Left lung (tissue), 10 donors: ENCODE data around the gene ZCCHC2. TPM values are rescaled to one million over a fixed set of nuclear protein-coding genes. Genes with fewer than 3 reads are reported as not detected.
A peak's percentile ranks its signal among the peaks of the same experiment; 100 is the strongest.

Experiments used
- ATAC-seq: fragments of 200-7000 bp; cut with Tn5 transposase; one replicate; pipeline ENCODE4 v1.9.1; 2020; ENCODE audit warnings: moderate library complexity
- DNase-seq, 4 donors: peaks; one replicate each; pipeline ENCODE4 v3.0.0-alpha.2; 2013 to 2020
- H3K27ac ChIP-seq, 2 donors: fragments of 200-600 bp; sonication (generic) in 1 of 2; one replicate each; pipeline versions ENCODE4 v1.5.0 to v1.8.0; 2020 to 2021
- H3K27me3 ChIP-seq, 2 donors: fragments of 200-600 bp; sonication (generic) in 1 of 2; one replicate each; pipeline versions ENCODE4 v1.5.0 to v1.8.0; 2020 to 2021
- H3K36me3 ChIP-seq, 2 donors: fragments of 200-600 bp; sonication (generic) in 1 of 2; one replicate each; pipeline versions ENCODE4 v1.5.0 to v1.8.0; 2020 to 2021
- H3K4me1 ChIP-seq, 2 donors: fragments of 200-600 bp; one replicate each; pipeline ENCODE4 v1.8.0; 2021
- H3K4me3 ChIP-seq, 2 donors: fragments of 200-600 bp; sonication (generic) in 1 of 2; one replicate each; pipeline versions ENCODE4 v1.5.0 to v1.8.0; 2020 to 2021; ENCODE audit warnings: mild to moderate bottlenecking in 1 of 2
- H3K9me3 ChIP-seq, 2 donors: fragments of 200-600 bp; sonication (generic) in 1 of 2; one replicate each; pipeline versions ENCODE4 v1.5.0 to v1.8.0; 2020 to 2021
- CTCF ChIP-seq, 2 donors: fragments of 200-600 bp; sonication (generic) in 1 of 2; IDR thresholded peaks; one replicate each; pipeline versions ENCODE4 v1.5.0 to v1.8.0; 2021; ENCODE audit warnings: antibody characterized with exemption in 2 of 2
- intact Hi-C, 2 donors: fragments of 100-400 bp; cut with DNase I; formaldehyde crosslinking; loops; one replicate each; pipeline versions ENCODE4 v1.11.2 to v1.14.2; 2022
- polyA plus RNA-seq, 6 donors: library from polyadenylated mRNA; unstranded; fragments of 120-200 nt; gene quantifications; one replicate each; pipeline ENCODE4 v1.2.1, GENCODE V29; 2013; ENCODE audit not compliant: insufficient read length in 6 of 6
- total RNA-seq, 2 donors: library from RNA; stranded (reverse); fragmentation: NEBNext Ultra II Directional; extraction: Animal tissue kit (Norgen Biotek cat#: 25700); gene quantifications; one replicate each; pipeline ENCODE4 v1.2.1, GENCODE V29; 2021
- donor health status: DM: no; HTN: yes; CAD: no.
- donor health status: DM: no; HTN: no; CAD: no.

The ZCCHC2 gene
- total and polyA plus RNA-seq, 8 donors, result 14.9 to 34.5 (median 17.0) TPM

DNA sequence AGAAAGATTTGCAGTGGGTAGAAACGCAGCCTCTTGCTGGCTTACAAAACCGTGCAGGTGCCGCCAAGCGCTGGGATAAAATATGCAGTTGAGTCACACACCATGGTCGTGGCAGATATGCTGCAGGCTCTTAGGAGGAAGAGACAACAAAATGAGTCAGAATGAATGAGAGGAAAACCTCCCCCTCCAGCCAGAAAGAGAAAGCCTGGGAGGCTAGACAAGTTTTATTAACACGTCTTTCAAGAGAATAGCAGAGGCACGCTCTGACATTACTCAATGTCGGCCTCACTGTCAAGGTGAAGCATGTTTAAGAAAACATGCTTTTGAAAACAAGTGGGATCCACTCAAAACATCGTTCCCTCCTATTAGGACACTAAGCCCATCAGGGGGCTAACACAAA is 37.1 kb upstream of the ZCCHC2 start:
- Histone ChIP-seq H3K27me3 (no peaks in the 10 kb centered on the region), H3K27ac (peak overlapping the region; percentile 27 to 63), H3K36me3 (no peaks in the 10 kb centered on the region), H3K4me1 (no peaks in the 10 kb centered on the region), H3K4me3 (no peak overlapping the region), H3K9me3 (peaks cover 0 to 12% of the 10 kb centered on the region in 2 donors)
- DNase-seq (no peak), ATAC-seq (peak; percentile 89)
- no peak for TF ChIP-seq CTCF (IDR thresholded peaks at IDR 0.05)
- intact Hi-C loops, result no loop called here

GRCh38 chr18:62486290-62486964 is 36.4 kb upstream of the ZCCHC2 start:
- ATAC-seq, result peak; percentile 88
- Histone ChIP-seq H3K27me3 (no peaks in the 10 kb centered on the region), H3K4me3 (no peak overlapping the region), H3K36me3 (no peaks in the 10 kb centered on the region), H3K4me1 (no peaks in the 10 kb centered on the region), H3K9me3 (peaks cover 0 to 4% of the 10 kb centered on the region in 2 donors), H3K27ac (peak overlapping the region; percentile 27 to 63)
- DNase-seq, result peak in 2 of 4 donors; percentile 24 to 37
- intact Hi-C loops, result no loop called here
- no peak for TF ChIP-seq CTCF (IDR thresholded peaks at IDR 0.05)

DNA sequence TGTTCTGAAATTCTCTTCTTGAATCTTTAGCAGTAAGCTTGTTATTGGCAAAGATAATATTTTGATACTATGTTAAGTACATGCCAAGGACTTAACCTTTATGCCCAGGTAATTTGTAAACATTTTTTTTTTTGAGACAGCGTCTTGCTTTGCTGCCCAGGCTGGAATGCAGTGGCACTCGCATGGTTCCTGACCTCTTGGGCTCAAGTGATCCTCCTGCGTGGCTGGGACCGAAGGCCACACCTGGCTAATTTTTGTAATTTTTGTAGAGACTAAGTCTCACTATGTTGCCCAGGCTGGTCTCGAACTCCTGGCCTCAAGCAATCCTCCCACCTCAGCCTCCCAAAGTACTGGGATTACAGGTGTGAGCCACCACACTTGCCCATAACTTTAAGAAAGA is 35.7 kb upstream of the ZCCHC2 start:
- no peaks in the 10 kb centered on the region for H3K9me3 ChIP-seq
- ATAC-seq (peak; percentile 5), DNase-seq (no peak)
- no peaks in the 10 kb centered on the region for H3K27me3 ChIP-seq
- TF ChIP-seq CTCF (IDR thresholded peaks at IDR 0.05), result no peak
- intact Hi-C loops, result no loop called here
- no peak overlapping the region for H3K27ac ChIP-seq
- H3K4me1 ChIP-seq, result no peaks in the 10 kb centered on the region
- no peaks in the 10 kb centered on the region for H3K36me3 ChIP-seq
- no peak overlapping the region for H3K4me3 ChIP-seq

DNA sequence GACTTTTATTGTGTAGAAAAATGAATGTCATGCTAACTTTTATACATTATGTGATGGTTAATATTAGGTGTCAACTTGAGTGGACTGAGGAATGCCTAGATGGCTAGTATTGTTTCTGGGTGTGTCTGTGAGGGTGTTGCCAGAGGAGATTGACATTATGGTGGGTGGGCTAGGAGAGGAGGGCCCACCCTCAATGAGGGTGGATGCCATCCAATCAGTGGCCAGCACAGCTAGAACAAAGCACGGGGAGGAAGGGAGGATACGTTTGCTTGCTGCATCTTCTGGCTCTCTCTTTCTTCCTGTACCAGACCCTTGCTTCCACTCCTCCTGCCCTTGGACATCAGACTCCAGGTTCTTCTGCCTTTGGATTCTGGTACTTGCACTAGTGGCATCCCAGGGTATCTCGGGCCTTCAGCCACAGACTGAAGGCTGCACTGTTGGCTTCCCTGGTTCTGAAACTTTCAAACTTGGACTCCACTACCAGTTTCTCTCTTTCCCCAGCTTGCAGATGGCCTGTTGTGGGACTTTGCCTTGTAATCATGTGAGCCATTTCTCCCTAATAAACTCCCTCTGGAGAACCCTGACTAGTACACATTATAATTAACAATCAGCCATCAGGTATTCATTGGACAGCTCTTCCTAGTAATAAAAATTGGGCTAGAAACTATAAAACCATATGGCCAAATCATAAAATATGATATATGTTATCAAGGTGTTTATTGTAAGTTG is 31.7 kb upstream of the ZCCHC2 start:
- DNase-seq (no peak), ATAC-seq (no peak)
- Histone ChIP-seq H3K9me3 (no peaks in the 10 kb centered on the region), H3K4me1 (no peaks in the 10 kb centered on the region), H3K27me3 (no peaks in the 10 kb centered on the region), H3K4me3 (no peak overlapping the region), H3K27ac (no peak overlapping the region), H3K36me3 (no peaks in the 10 kb centered on the region)
- TF ChIP-seq CTCF (IDR thresholded peaks at IDR 0.05), result no peak
- intact Hi-C loops, result no loop called here

GRCh38 chr18:62493033-62493862 is 29.6 kb upstream of the ZCCHC2 start:
- no peaks in the 10 kb centered on the region for H3K9me3 ChIP-seq
- H3K4me1 ChIP-seq, result no peaks in the 10 kb centered on the region
- intact Hi-C loops, result no loop called here
- DNase-seq (no peak), ATAC-seq (no peak)
- no peaks in the 10 kb centered on the region for H3K27me3 ChIP-seq
- no peaks in the 10 kb centered on the region for H3K36me3 ChIP-seq
- no peak overlapping the region for H3K4me3 ChIP-seq
- H3K27ac ChIP-seq, result no peak overlapping the region
- TF ChIP-seq CTCF (IDR thresholded peaks at IDR 0.05), result no peak
